GM18870 (cell line): ENCODE data around the gene LDLRAP1.
"Not testable (repeated sequence)": the region's sequence is repeated elsewhere in the genome, so short reads cannot be mapped to it uniquely, and the experiment has no call there.

Source experiments
- ATAC-seq: cut with Tn5 transposase; IDR thresholded peaks from one replicate; pipeline ENCODE4 v1.9.1; 2021; ENCODE audit warnings: moderate library complexity; ENCODE audit not compliant: unreplicated experiment

The LDLRAP1 gene

GRCh38 chr1:25573591-25573930, 30.2 kb downstream of the LDLRAP1 start:
- no peak for ATAC-seq

- no peak for ATAC-seq
Observed at GRCh38 chr1:25573961-25574360, 30.6 kb downstream of the LDLRAP1 start.

- ATAC-seq: no peak
Observed at GRCh38 chr1:25575191-25575590, 31.8 kb downstream of the LDLRAP1 start.

- ATAC-seq: no peak
Observed at GRCh38 chr1:25576459-25577133, 33.2 kb downstream of the LDLRAP1 start.

- no peak for ATAC-seq
Observed at GRCh38 chr1:25577134-25577920, 33.9 kb downstream of the LDLRAP1 start.

- no peak for ATAC-seq
Observed at GRCh38 chr1:25579292-25580252, 36.2 kb downstream of the LDLRAP1 start.

GRCh38 chr1:25580927-25581326, 37.5 kb downstream of the LDLRAP1 start:
- no peak for ATAC-seq

GRCh38 chr1:25581764-25582163, 38.4 kb downstream of the LDLRAP1 start:
- ATAC-seq: no peak

GRCh38 chr1:25583519-25584370, 40.3 kb downstream of the LDLRAP1 start:
- no peak for ATAC-seq

GRCh38 chr1:25586181-25586588, 42.8 kb downstream of the LDLRAP1 start:
- no peak for ATAC-seq

GRCh38 chr1:25587290-25587689, 43.9 kb downstream of the LDLRAP1 start:
- ATAC-seq: no peak

- ATAC-seq: not testable (repeated sequence)
Observed at GRCh38 chr1:25588224-25588623, 44.8 kb downstream of the LDLRAP1 start.

GRCh38 chr1:25588786-25589185, 45.4 kb downstream of the LDLRAP1 start:
- not testable (repeated sequence) for ATAC-seq

- no peak for ATAC-seq
Observed at GRCh38 chr1:25590096-25590824, 46.9 kb downstream of the LDLRAP1 start.

GRCh38 chr1:25593861-25594260, 50.5 kb downstream of the LDLRAP1 start:
- ATAC-seq: no peak

- ATAC-seq: no peak
Observed at GRCh38 chr1:25594971-25595370, 51.6 kb downstream of the LDLRAP1 start.

GRCh38 chr1:25596641-25597040, 53.2 kb downstream of the LDLRAP1 start:
- ATAC-seq: not testable (repeated sequence)

- no peak for ATAC-seq
Observed at GRCh38 chr1:25598879-25599278, 55.5 kb downstream of the LDLRAP1 start.

- ATAC-seq: no peak
Observed at GRCh38 chr1:25599969-25600610, 56.7 kb downstream of the LDLRAP1 start.
